Measurements from ENCODE around the gene TNKS1BP1. TPM values are rescaled to one million over a fixed set of nuclear protein-coding genes. Genes with fewer than 3 reads are reported as not detected.

The TNKS1BP1 gene
- total and polyA plus RNA-seq, 9 of the 15 experiments (the other 6 are each of a cell fraction or from before 2014, with no cell fraction given) = 1.1 to 47.2 (median 10.9) TPM

GRCh38 chr11:57325735-57326048 lies 940 bp upstream of the TNKS1BP1 start (continued):
- TF ChIP-seq NR2C2 (CRISPR knock-in tag; IDR thresholded peaks at IDR 0.05) = no peak
- TF ChIP-seq NR2C2 (tag; IDR thresholded peaks at IDR 0.05) = 0 out of 2 replicates have a peak, but pooled peaks have one; percentile 49
- TF ChIP-seq ZNF274 (IDR thresholded peaks at IDR 0.05; ENCODE audit: borderline replicate concordance, low read depth, low read length) = no peak
- 0 out of 2 replicates have a peak, but pooled peaks have one; percentile 11 for TF ChIP-seq TARDBP (IDR thresholded peaks at IDR 0.05)
- no peak for TF ChIP-seq RBM15 (IDR thresholded peaks at IDR 0.05; ENCODE audit: insufficient read depth, low read length)
- TF ChIP-seq THAP12 (CRISPR knock-in tag; IDR thresholded peaks at IDR 0.05) = no peak
- TF ChIP-seq CTBP1 (IDR thresholded peaks at IDR 0.05; ENCODE audit: borderline replicate concordance) = no peak; the same call in 1 of the 2 replicates
- TF ChIP-seq ZNF395 (CRISPR knock-in tag; IDR thresholded peaks at IDR 0.05) = peak; percentile 65; the same call in 1 of the 2 replicates
- TF ChIP-seq DMBX1 (CRISPR knock-in tag; IDR thresholded peaks at IDR 0.05; ENCODE audit: borderline replicate concordance) = 0 out of 2 replicates have a peak, but pooled peaks have one; percentile 31
- TF ChIP-seq DACH1 (IDR thresholded peaks at IDR 0.05; ENCODE audit: partially characterized antibody) = peak; percentile 4
- TF ChIP-seq MAFF (IDR thresholded peaks at IDR 0.05; ENCODE audit: low read length) = no peak
- no peak for TF ChIP-seq ZNF518B (CRISPR knock-in tag; IDR thresholded peaks at IDR 0.05)
- 0 out of 2 replicates have a peak, but pooled peaks have one; percentile 44 for TF ChIP-seq ZNF311 (CRISPR knock-in tag; IDR thresholded peaks at IDR 0.05)

All from K562 (cell line).